Measurements from ENCODE around the gene ZNF14.
"Not testable (repeated sequence)": the region's sequence is repeated elsewhere in the genome, so short reads cannot be mapped to it uniquely, and the experiment has no call there.

GRCh38 chr19:19686119-19686518 is 46.8 kb downstream of the ZNF14 start:
- TF ChIP-seq CTCF, POLR2AphosphoS5 (IDR thresholded peaks at IDR 0.05): not testable (repeated sequence)

Measured in gastroesophageal sphincter (tissue), 3 donors.